Measurements from ENCODE around the gene NTRK3.

Gene NTRK3

DNA sequence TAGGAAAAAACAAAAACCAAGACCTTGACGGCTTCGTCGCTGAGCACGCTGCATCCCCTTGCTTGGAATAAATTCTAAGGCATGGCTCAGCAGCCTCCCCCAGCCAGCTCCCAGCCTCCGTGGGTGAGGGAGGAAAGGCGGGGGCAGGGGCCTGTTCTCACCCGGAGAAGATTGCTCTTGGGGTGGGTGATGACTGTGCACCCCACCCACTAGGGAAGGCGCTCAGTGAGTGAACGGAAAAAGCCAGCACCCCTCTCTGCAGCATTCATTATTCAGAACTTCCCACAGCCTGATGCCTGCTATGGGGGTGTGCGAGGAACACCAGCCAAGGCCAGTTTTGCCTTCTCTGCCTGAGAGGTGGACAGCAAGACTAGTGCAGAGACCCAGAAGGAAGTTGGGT is 19.3 kb upstream of the NTRK3 start:
- Histone ChIP-seq H3K4me1 (ENCODE audit: control insufficient read depth, insufficient read depth, low read length) (no peaks in the 10 kb centered on the region), H3K9ac (ENCODE audit: low read length) (no peak overlapping the region), H3K27me3 (ENCODE audit: control insufficient read depth, insufficient read depth, low read length) (peaks cover 13% of the 10 kb centered on the region)

DNA sequence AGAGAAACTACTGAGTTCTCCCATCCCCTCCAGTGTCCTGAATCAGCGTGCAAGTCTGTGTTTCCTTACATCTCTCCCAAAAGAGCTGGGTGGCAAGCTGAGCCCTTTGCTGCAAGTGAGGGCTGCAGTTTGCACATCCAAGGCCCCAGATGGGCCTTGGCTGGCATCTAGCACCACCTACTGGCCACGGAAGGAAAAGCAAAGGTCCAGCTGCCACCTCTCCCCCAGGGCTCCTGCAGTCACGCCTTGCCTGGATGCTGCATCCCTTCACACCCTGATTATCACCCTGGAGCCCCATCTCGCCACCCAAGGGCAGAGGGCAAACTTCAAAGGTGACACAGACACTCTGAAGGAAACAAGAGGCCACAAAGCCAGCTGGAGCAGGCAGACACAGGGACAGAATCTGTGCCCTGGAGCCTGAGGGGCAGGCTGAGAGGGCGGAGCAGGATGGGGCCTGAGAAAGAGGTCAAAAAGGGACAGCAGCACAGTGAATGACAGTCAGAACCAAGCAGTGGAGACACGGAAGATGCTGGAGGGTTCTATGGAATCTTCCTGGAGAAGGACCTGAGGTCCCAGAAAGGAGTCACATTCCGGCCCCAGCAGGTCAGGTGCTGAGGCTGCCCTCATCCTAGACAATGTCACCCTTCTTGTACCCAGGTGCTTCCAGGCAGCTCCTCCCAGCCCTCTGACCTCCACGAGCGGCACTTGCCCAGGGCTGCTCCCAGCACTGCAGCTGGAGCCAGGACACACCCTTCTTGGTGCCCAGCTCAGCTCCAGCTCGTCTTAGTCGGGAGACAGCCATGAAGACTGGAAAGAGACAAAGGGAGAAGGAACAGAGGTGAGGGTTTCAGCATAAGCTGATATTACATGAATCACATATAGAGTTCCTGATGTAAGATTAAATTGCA is 18.3 kb upstream of the NTRK3 start:
- Histone ChIP-seq H3K36me3 (ENCODE audit: control insufficient read depth, insufficient read depth, low read length) (no peaks in the 10 kb centered on the region), H3K9ac (ENCODE audit: low read length) (no peak overlapping the region), H3K4me3 (ENCODE audit: low read length) (no peak overlapping the region), H3K4me1 (ENCODE audit: control insufficient read depth, insufficient read depth, low read length) (no peaks in the 10 kb centered on the region), H3K9me3 (ENCODE audit: control insufficient read depth, low read length) (no peaks in the 10 kb centered on the region), H3K27me3 (ENCODE audit: control insufficient read depth, insufficient read depth, low read length) (peaks cover 18% of the 10 kb centered on the region)

More for the DNA sequence above, 19.3 kb upstream of the NTRK3 start:
- no peaks in the 10 kb centered on the region for H3K36me3 ChIP-seq (ENCODE audit: control insufficient read depth, insufficient read depth, low read length)
- H3K4me3 ChIP-seq (ENCODE audit: low read length): no peak overlapping the region
- H3K9me3 ChIP-seq (ENCODE audit: control insufficient read depth, low read length): no peaks in the 10 kb centered on the region

DNA sequence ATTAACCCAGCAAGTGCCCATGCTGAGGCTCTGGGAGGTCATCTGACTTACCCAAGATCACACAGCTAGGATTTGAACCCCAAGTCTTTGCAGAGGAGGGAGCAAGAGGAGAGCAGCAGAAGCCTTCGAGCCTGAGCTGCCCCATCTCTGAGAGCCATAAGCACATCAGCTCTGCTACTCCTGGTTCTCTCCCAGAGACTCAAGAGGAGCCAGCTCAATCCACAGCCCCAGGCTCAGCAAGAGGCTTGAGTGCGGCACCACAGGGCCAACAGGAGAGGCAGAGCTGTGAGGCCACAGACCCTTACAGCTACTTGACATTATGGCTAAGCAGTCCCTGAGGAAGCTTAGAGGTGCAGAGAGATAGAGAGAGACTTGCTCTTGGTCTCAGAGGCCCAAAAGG is 15.9 kb upstream of the NTRK3 start:
- H3K9me3 ChIP-seq (ENCODE audit: control insufficient read depth, low read length): no peaks in the 10 kb centered on the region
- no peak overlapping the region for H3K4me3 ChIP-seq (ENCODE audit: low read length)
- H3K9ac ChIP-seq (ENCODE audit: low read length): no peak overlapping the region
- H3K36me3 ChIP-seq (ENCODE audit: control insufficient read depth, insufficient read depth, low read length): no peaks in the 10 kb centered on the region
- H3K27me3 ChIP-seq (ENCODE audit: control insufficient read depth, insufficient read depth, low read length): peaks cover 18% of the 10 kb centered on the region
- H3K4me1 ChIP-seq (ENCODE audit: control insufficient read depth, insufficient read depth, low read length): no peaks in the 10 kb centered on the region

DNA sequence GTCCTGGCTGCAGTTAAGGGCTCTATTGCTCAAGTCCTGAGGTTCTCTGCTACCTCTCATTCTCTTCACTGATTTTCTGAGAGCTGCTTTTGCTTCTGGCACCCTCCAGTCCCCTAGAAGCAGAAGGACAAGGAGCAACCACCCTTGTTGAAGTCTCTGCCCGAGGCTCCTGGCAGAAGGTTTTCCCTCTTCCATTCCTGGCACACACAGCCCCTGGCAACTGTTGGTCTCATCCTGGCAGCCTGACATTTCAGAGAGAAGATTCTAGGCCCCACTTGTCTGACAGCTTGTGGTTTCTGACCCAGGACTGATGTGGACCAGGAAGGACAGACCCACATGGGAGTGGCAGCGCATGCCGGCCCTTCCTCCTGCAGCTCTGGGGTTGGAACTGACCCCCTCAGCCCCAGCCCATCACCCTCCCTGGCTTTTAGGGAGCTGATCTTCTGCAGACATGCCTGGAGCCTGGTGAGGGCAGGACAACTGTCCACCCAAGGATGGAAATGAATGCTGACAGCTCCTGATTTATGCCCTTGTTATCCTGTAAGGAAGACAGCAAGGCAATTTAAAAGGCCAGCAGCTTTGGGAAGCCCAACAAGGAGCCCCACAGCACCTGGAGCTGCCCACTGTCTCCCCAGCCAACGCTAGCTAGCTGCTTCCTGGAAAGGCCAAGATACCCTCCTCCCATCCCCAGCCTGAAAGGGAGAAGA is 13.0 kb upstream of the NTRK3 start:
- Histone ChIP-seq H3K27me3 (ENCODE audit: control insufficient read depth, insufficient read depth, low read length) (peaks cover 6% of the 10 kb centered on the region), H3K9ac (ENCODE audit: low read length) (no peak overlapping the region), H3K4me3 (ENCODE audit: low read length) (no peak overlapping the region), H3K9me3 (ENCODE audit: control insufficient read depth, low read length) (no peaks in the 10 kb centered on the region), H3K4me1 (ENCODE audit: control insufficient read depth, insufficient read depth, low read length) (no peaks in the 10 kb centered on the region), H3K36me3 (ENCODE audit: control insufficient read depth, insufficient read depth, low read length) (no peaks in the 10 kb centered on the region)

DNA sequence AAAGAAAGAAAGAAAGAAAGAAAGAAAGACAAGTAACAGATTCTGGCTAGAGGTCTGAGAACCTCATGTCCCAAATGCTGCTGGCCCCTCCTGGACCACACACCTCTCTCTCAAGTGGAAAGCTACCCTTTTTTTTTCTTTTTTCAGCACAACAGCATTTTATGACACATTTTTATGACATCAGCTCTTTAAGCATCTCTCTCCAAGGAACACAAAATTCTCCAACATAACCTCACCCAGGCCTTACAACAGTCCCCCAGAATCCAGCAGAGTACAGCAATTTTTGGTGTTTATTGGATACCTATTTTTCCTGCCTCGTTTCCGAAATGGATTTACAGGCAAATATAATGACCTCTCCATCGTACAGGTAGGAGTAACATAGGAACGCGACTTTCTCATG is 11.2 kb upstream of the NTRK3 start:
- Histone ChIP-seq H3K9ac (ENCODE audit: low read length) (no peak overlapping the region), H3K4me3 (ENCODE audit: low read length) (no peak overlapping the region), H3K4me1 (ENCODE audit: control insufficient read depth, insufficient read depth, low read length) (no peaks in the 10 kb centered on the region), H3K27me3 (ENCODE audit: control insufficient read depth, insufficient read depth, low read length) (peaks cover 5% of the 10 kb centered on the region), H3K9me3 (ENCODE audit: control insufficient read depth, low read length) (no peaks in the 10 kb centered on the region), H3K36me3 (ENCODE audit: control insufficient read depth, insufficient read depth, low read length) (no peaks in the 10 kb centered on the region)

DNA sequence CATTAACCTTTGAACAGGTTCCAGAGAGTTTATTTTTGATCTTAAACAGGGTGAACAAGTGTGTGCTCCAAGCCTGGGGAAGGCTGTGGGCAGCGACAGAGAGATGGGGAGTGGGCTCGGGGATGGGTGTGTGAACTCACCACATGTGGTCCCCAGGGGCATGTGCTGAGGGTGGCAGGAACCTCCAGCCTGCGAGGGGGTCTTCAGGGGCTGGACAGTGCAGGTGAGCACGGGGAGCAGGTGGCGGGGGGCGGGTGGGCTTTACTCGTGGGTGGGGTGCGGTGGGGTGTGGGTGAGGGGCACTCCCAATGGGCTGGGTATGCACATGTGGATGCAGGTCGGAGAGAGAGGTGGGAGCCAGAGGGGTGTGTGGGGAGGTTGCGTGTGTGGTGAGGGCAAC is 9.6 kb upstream of the NTRK3 start:
- no peak overlapping the region for H3K4me3 ChIP-seq (ENCODE audit: low read length)
- peaks cover 5% of the 10 kb centered on the region for H3K27me3 ChIP-seq (ENCODE audit: control insufficient read depth, insufficient read depth, low read length)
- H3K9me3 ChIP-seq (ENCODE audit: control insufficient read depth, low read length): no peaks in the 10 kb centered on the region
- no peaks in the 10 kb centered on the region for H3K4me1 ChIP-seq (ENCODE audit: control insufficient read depth, insufficient read depth, low read length)
- H3K9ac ChIP-seq (ENCODE audit: low read length): no peak overlapping the region
- H3K36me3 ChIP-seq (ENCODE audit: control insufficient read depth, insufficient read depth, low read length): no peaks in the 10 kb centered on the region

DNA sequence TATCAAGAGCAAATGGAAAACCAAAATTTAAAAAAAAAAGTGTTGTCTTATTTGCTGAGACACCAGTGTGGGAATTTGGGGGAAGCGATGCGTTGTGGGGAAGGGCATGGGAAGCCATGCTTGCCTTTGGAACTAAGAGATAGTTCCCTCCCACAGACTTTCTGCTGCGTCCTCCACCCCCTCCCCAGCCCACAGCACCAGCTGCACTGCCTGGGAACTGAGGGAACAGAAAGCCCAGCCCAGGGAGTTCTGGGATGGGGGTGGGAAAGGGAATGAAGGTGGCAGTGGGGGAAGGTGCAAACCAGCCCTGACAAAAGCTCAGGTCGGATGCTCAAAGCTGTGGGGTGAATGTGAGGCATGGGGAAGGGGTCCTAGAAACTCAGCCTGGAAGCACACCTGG is 8.1 kb upstream of the NTRK3 start:
- Histone ChIP-seq H3K27me3 (ENCODE audit: control insufficient read depth, insufficient read depth, low read length) (no peaks in the 10 kb centered on the region), H3K4me3 (ENCODE audit: low read length) (no peak overlapping the region)

DNA sequence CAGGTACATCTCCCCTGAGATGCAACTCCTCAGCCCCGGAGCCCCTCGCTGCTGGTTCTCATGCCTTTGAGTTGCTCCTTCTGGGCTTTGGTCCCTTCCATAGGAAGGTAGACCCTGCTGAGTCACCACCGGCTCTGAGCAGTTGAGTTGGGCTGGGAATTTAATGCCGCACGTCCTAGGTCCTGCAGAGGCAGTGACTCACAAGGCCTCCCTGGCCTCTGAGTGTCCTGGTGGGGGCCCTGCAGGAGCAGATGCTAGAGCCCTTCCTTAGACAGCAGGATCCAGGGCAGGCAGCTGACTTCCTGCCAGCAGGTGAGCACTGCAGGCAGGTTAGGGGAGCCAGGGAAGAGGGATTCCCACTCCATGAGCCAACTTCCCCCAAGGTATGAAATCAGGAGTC is 5.5 kb upstream of the NTRK3 start:
- Histone ChIP-seq H3K36me3 (ENCODE audit: control insufficient read depth, insufficient read depth, low read length) (no peaks in the 10 kb centered on the region), H3K27me3 (ENCODE audit: control insufficient read depth, insufficient read depth, low read length) (peaks cover 23% of the 10 kb centered on the region), H3K4me1 (ENCODE audit: control insufficient read depth, insufficient read depth, low read length) (no peaks in the 10 kb centered on the region), H3K9me3 (ENCODE audit: control insufficient read depth, low read length) (no peaks in the 10 kb centered on the region), H3K4me3 (ENCODE audit: low read length) (no peak overlapping the region), H3K9ac (ENCODE audit: low read length) (no peak overlapping the region)

More for the DNA sequence above, 8.1 kb upstream of the NTRK3 start:
- H3K4me1 ChIP-seq (ENCODE audit: control insufficient read depth, insufficient read depth, low read length): no peaks in the 10 kb centered on the region
- H3K9ac ChIP-seq (ENCODE audit: low read length): no peak overlapping the region
- no peaks in the 10 kb centered on the region for H3K9me3 ChIP-seq (ENCODE audit: control insufficient read depth, low read length)
- H3K36me3 ChIP-seq (ENCODE audit: control insufficient read depth, insufficient read depth, low read length): no peaks in the 10 kb centered on the region

DNA sequence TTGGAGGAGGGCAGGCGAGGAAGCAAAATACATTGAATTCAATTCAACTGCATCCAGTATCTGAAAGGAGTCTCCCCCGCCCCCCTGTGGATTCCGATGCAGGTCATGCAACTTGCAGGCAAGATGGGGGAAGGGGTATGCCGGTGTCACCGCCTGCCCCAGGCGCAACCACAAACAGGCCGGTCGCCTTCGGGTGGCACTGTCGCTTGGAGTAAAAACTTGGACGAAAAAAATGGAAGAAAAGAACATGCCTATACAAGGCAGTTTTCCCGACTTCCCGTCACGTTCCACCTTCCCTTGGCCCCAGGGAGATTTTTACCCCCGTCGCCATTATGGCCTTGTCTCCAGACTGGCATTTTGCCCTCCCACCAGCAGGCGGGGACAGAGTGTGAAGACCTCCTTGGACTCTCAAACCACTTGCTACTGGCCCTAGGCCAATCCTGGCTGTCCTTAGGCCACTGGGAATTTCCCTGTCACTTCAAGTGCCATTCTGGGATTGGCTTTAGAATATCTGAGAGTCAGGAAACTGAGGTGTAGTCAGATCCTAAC is 1.6 kb upstream of the NTRK3 start:
- Histone ChIP-seq H3K4me3 (ENCODE audit: low read length) (no peak overlapping the region), H3K4me1 (ENCODE audit: control insufficient read depth, insufficient read depth, low read length) (no peaks in the 10 kb centered on the region), H3K9me3 (ENCODE audit: control insufficient read depth, low read length) (no peaks in the 10 kb centered on the region), H3K27me3 (ENCODE audit: control insufficient read depth, insufficient read depth, low read length) (peaks cover 56% of the 10 kb centered on the region), H3K9ac (ENCODE audit: low read length) (no peak overlapping the region), H3K36me3 (ENCODE audit: control insufficient read depth, insufficient read depth, low read length) (no peaks in the 10 kb centered on the region)

DNA sequence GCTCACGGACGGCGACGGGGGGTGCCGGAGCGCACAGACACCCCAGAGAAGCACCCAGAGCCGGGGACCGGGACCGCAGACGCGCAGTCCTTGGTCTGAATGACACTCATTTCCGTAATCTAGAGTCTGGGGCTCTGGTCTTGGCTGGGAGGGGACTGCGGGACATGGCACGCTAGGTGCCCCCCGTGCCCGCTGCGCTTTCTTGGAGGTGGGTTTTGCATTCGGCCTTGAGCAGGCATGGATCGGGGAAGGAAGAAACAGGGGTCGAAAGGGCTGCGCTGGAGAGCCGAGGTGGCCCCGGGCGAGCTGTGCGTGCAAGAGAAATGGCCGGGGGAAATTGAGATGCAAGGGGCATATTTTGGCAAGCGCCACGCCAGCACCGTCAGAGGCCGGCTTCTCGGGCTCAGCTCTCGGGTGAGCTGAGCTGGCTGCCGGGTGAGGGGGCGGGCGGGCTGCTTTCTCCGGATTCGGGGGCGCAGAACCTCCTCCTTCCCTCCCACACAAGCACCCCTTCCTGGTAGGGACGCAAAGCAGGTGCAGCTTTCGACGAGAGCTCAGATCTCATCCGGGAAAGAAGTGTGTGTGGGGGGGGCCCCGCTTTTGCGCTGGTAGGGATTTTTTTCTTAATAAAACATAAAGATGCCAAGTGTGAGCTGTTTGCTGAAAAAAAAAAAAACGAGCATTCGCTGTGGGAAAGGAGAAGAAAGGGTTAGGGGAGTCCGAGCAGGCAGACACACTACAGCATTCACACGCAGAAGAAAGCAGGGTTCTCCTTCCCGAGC is 963 bp upstream of the NTRK3 start:
- Histone ChIP-seq H3K9ac (ENCODE audit: low read length) (no peak overlapping the region), H3K36me3 (ENCODE audit: control insufficient read depth, insufficient read depth, low read length) (no peaks in the 10 kb centered on the region), H3K27me3 (ENCODE audit: control insufficient read depth, insufficient read depth, low read length) (peaks cover 58% of the 10 kb centered on the region)

DNA sequence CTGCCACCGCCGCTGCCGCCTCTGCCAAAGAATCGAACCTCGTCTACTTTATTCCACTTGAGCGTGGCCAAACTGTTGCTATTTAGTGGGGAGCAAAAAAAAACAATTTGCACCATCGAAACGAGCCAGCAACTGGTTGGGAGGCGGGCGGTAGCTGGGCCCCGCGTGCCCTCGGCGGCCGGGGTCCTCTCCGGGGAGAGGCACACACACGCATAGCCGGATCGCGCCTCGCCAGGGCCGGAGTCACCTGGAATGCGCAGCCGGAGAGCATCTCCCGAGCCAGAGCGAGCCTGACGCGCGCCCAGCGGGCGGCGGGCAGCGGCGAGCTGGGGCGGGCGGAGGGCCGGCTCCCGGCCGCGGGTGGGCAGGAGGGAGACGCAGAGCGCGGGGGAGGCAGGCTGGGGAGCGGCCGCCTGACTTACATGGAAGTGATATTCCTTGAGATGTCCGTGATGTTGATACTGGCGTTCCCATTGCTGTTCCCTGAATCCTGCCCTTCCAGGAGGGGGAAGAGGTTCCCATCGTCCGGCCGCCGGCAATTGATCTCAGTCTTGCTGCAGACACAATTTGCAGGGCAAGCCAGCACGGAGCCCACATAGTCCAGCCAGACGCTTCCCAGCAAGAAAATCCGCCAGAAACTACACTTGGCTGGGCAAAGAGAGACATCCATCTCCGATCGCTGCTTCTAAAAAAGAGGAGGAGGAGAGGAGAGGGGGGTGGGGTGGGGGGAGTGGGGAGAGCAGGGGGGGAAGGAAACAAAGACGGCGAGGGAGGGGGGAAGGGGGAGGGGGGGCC is 858 bp downstream of the NTRK3 start:
- H3K27me3 ChIP-seq (ENCODE audit: control insufficient read depth, insufficient read depth, low read length): peaks cover 58% of the 10 kb centered on the region

More for the DNA sequence above, 963 bp upstream of the NTRK3 start:
- Histone ChIP-seq H3K9me3 (ENCODE audit: control insufficient read depth, low read length) (no peaks in the 10 kb centered on the region), H3K4me1 (ENCODE audit: control insufficient read depth, insufficient read depth, low read length) (no peaks in the 10 kb centered on the region), H3K4me3 (ENCODE audit: low read length) (no peak overlapping the region)

More for the DNA sequence above, 858 bp downstream of the NTRK3 start:
- H3K4me1 ChIP-seq (ENCODE audit: control insufficient read depth, insufficient read depth, low read length): no peaks in the 10 kb centered on the region
- no peaks in the 10 kb centered on the region for H3K9me3 ChIP-seq (ENCODE audit: control insufficient read depth, low read length)
- H3K9ac ChIP-seq (ENCODE audit: low read length): no peak overlapping the region
- H3K36me3 ChIP-seq (ENCODE audit: control insufficient read depth, insufficient read depth, low read length): no peaks in the 10 kb centered on the region
- H3K4me3 ChIP-seq (ENCODE audit: low read length): no peak overlapping the region
